GM12892 (cell line): ENCODE measurements around the gene ZBTB16.

Source experiments
- POLR2A ChIP-seq: IDR thresholded peaks from 2 replicates; pipeline ENCODE4 v1.6.1; 2011; ENCODE audit warnings: low read depth, low read length, control low read depth
- POLR2AphosphoS5 ChIP-seq: IDR thresholded peaks from 2 replicates; pipeline ENCODE4 v1.6.1; 2011; ENCODE audit warnings: low read depth, low read length, control low read depth

DNA sequence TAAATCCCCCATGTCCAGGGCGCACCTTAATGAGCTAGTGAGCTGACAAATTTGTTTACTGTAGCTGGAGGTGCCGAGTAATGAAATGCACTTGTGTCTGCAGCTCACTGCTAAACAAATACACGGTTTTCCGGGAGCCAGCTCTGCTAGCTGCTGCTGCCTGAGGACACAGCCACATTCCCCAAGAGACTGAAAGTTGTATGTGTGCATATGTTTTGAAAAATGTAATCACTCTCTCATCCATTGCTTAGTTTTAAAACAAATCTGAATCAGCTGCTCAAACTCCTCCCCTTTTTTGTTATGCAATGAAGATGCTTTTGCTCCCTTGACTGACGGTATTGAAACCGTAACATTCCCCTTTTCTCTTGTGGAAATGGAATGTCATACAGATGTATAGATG lies 174.2 kb downstream of the ZBTB16 start:
- TF ChIP-seq POLR2A: no peak
- no peak for TF ChIP-seq POLR2AphosphoS5
